Neural progenitor cell (in vitro differentiated cells): Measurements from ENCODE around the gene GOPC.

Source experiments
- CTCF ChIP-seq: fragments of 200-600 bp; sonication (generic); IDR thresholded peaks from 2 replicates; pipeline ENCODE4 v1.5.1; 2017; ENCODE audit warnings: antibody characterized with exemption, mild to moderate bottlenecking
- EZH2 ChIP-seq: fragments of 200-600 bp; sonication (generic); IDR thresholded peaks from 2 replicates; pipeline ENCODE4 v1.6.1; 2017; ENCODE audit warnings: antibody characterized with exemption, mild to moderate bottlenecking, moderate library complexity

GRCh38 chr6:117544716-117545115 is 57.6 kb downstream of the GOPC start:
- TF ChIP-seq CTCF = no peak
- no peak for TF ChIP-seq EZH2
